HG02588 (cell line): ENCODE measurements around the gene MACO1.

ENCODE experiments used
- ATAC-seq: cut with Tn5 transposase; IDR thresholded peaks from one replicate; pipeline ENCODE4 v1.9.1; 2021; ENCODE audit warnings: mild to moderate bottlenecking, moderate library complexity; ENCODE audit not compliant: unreplicated experiment

The MACO1 gene

GRCh38 chr1:25519624-25520023 is 88.9 kb downstream of the MACO1 start:
- ATAC-seq, result no peak

DNA sequence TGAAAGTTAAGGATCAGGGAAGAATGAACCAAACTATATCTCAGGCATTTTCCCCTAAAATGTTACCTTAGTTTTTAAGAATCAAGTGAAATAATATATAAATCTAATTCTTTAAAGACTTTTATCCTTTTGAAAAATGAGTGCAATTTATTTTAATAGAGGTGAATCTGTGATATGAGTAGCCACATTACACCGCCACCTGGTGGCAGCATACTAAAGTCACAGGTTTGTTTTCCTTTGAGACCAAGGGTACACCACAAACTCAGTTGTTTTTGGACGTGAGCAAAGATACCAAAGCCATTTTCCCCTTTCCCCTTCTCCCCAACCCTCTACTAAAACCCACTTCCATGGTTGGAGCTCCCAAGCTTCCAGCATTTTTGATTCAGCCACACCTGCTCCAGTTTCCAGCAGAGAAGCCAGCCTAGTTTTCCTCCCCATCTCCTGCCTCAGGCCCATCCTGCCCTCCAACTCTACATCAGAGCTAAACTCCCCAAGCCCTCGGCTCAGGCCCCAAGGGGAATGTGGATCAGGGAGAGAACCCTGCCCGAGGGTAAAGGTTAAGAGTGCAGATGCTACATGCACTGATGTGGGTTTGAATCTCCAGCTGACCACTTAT is 89.9 kb downstream of the MACO1 start:
- ATAC-seq, result no peak

DNA sequence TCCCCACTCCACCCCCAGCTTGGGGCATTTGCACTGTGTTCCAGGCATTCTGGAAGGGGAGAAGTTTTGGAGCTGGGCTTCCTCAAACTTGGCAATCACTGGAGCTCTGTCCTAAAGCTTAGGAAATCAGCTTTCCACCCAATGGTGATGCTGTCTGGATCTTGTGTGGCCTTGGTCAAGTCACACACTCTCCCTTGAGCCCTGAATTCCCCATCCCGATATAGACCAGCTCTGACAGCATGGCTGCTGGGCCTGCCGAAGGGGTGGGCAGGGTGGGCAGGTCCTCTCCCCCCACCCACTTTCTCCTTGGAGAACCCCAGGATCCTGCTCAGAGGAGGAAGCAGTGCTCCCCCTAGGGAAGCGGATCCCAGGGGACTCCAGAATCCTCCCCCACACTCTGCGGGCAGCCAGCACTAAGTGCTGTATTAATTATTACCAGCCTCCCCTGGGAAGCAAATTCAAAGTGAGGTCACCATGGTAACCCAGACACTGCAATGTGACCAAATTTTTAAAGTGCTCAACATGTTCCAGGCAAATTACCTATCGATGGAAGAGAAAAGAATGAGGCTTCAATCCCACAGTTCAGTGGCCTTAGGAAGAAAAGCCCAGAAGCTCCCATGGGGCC is 91.4 kb downstream of the MACO1 start:
- no peak for ATAC-seq

GRCh38 chr1:25523542-25523941 is 92.8 kb downstream of the MACO1 start:
- ATAC-seq, result no peak

DNA sequence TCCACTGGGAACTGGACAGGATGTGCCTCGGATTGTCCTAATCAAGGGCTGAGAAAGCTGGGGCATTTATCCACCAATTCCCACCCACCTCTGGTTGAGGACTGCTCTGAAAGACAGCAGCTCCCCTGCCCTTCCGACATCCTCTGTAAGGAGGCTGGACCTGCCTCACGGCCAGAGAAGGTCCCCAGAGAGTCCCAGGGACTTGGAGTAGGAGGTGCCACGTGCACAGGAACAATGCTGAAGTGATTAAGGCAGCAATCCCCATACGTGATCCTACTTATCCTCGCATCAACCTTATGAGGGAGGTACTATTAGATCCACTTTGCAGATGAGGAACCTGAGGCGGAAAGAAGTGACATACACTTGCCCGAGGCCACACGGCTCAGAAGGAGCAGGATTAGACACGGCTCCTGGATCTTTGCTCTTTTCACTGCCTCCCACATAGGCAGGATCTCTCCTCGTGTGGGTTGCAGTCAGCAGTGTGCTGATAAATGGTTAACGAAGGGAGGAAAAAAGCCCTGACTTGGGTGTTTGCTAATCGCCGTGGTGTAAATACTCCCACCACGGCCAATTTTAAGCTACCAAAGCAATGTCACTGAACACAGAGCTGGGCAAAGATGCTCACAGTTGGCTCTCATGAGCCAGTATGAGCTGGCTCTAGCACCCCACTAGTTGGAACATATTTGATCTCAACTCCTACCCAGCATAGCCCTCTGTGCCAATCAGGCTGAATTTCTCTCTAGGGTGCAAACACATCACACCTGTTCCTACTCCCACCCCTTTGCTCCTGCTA is 94.1 kb downstream of the MACO1 start:
- ATAC-seq, result no peak

DNA sequence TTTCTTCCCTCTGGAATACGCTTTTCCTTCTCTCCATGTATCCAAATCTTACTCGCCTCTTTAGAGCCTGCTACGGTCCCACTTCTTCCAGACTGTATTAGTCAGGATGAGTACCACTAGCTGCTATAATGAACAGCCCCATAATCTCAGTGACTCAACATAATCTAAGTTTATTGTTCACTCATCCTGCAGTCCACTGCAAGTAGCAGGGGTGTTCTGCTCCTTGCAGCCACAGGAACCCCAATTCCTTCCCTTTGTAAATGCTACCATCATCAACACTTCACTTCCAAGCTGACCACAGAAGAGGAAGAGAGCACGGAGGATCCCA is 94.6 kb downstream of the MACO1 start:
- ATAC-seq, result no peak

DNA sequence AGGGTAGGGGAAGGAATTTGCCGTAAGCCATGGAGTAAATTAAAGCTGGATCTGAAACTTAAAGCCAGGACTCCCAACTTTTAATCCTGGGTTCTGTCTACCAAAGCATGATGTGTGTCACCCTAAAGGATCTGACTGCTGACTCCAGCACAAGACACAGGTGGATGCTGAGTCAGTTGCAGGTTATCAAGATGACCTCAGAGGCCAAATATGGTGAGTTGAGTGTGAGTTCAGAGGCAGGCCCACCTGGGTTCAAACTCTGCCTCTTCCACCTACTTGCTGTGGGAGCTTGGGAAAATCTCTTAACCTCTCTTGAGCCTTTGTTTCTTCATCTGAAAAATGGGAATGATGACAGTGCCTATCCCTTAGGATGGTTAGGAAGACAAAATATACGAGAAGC is 96.1 kb downstream of the MACO1 start:
- ATAC-seq, result no peak

DNA sequence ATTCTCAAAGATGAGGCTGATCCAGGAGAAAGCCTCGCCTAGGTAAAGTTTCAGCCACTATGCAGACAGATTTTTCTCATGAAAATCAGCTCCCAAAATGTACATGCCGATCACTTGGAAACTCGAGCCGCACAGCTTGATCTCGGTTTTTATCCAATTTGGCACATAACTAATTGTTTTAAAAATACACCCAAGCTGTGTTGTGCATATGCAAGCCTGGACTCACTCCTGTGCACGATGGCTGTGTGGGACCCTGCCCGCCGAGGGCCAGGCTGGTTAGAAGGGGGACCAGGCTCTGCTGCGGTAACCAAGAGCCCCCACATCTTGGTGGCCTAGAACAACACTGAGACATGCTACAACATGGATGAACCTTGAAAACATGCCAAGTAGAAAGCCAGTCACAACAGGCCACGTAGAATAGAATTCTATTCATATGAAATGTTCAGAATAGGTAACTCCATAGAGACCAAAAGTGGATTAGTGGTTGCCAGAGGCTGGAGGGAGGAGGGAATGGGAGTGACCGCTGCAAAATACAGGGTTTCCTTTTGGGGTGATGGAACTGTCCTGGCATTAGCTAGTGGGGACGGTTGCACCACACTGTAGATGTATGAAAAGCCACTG is 96.6 kb downstream of the MACO1 start:
- ATAC-seq, result no peak

DNA sequence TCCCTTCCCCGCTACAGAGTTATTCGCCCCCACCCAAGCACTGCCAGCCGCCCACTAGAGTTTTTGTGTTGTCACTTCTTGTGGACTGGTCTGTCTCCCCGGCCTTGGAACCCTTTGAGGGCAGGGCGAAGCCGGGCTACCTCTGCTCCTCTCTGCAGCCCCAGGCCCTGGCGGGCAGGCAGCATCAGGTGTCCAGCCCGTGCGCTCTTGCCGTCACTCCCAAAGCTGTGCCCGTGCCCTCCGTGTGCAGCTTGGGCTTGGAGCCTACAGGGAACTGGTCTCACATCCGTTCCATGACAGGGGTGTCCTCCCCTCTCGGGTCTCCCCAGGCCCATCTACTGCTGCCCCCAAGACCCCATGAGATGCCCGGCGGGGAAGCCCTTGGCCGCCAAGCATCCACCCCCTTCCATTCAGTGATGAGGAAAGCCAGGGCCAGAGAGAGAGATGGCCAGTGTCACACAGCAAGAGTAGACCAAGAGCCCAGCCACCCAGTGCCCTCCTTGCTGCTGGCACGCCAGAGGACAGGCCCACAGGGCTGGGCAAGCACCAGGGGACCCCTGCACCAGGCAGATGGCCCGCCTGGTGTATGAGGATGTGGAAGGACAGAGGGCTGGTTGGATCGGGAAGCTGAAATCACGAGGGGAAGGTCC is 97.4 kb downstream of the MACO1 start:
- ATAC-seq, result no peak

GRCh38 chr1:25528881-25529517 is 98.3 kb downstream of the MACO1 start:
- no peak for ATAC-seq

GRCh38 chr1:25529518-25530185 is 99.0 kb downstream of the MACO1 start:
- no peak for ATAC-seq

- no peak for ATAC-seq
Measured at GRCh38 chr1:25530186-25531081, 99.7 kb downstream of the MACO1 start.

DNA sequence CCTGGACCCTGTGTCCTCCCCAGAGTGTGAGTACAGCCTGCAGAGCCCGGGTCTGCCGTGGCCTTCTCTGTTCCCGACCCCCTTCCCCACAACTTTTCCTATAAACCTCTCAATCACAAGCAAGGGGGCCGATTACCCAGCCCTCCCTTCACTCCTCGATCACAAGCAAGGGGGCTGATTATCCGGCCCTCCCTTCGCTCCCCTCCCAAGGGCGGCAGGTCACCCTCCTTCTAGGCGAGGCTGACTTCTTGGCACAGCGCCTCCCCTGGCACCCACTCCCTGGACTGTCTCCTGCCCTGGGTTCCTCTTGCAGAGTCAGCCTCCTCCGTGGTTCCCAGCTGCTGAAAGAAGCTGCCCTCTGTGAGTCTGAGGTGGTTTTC is 100.4 kb downstream of the MACO1 start:
- ATAC-seq, result no peak

DNA sequence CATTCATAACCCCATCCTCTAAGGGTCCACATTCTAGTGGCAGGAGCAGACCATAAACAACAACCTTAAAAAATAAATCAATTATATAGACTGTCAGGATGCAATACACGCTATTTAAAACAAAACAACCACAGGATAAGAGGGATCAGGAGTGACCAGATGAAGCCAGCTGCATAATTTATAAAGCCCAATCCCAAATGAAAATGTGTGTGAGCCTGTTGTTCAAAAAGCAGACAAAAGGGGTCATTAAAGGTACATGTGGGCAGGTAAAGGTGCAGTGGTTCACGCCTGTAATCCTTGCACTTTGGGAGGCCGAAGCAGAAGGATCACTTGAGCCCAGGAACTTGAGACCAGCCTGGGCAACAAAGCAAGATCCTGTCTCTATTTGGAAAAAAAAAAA is 102.3 kb downstream of the MACO1 start:
- no peak for ATAC-seq

DNA sequence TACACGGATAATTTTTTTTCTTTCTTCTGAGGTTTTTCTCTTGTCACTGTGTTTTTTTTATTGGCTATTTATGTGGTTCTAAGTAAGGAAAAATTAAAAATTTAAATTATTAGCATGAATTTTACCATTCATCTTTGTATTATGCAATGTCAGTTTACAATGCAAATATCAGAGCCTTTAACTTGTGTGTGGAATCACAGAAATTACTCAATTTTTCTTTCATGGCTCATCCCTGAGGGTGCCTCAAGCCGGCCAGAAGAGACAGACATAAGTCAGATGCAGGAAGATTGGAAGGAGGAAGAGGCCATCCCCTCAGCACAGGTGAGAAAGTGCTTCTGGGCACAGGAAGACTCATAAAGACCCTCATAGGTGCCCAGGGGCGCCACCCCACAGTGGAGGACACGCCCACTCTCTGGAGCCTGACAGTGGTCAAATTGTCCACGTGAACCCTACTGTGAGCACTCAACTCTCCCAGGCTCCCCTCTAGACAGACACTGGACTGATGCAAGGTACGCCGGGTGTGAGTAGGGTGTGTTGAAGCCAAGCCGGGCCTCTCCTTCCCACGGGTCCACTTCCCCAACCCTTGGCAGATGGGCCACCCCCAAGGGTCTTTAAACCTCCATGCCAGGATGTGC is 103.2 kb downstream of the MACO1 start:
- ATAC-seq, result no peak

DNA sequence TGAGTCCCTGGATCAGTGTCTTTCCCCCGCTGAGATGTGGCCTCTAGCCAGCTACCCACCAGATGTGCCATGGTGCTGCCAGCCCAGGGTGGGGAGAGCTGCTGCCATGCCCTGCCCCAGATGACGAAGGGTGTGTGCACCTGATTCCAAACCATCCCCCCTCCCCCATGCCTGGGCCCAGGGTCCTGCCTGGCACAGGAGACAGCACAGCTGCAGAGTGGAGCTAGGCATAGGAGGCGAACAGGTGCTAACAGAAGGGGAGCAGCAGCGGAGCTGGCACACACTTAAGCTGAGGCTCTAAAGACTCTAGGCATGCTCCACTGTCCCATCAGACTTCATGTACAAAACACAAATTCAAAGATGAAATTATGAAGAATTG is 103.7 kb downstream of the MACO1 start:
- ATAC-seq, result no peak

DNA sequence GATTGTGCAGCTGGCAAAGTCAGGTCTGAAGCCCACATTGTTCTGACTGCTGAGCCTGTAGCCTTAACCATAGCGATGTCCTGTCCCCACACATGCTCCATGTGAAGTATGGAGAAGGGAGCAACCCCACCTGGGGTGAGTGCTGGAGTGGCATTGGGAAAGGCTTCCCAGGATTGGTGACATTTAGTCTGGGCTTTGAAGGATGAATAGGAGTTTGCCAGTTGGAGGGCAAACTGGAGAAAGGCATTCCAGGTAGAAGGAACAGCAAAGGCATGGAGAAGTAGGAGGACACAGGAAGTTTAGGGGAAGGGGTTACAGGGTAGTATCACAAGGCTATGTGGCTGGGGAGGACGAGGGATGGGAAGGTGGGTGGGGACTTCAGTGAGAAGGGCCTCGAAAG is 105.4 kb downstream of the MACO1 start:
- no peak for ATAC-seq

- ATAC-seq, result no peak
Measured at GRCh38 chr1:25537153-25537831, 106.6 kb downstream of the MACO1 start.
